Activated CD8-positive, alpha-beta memory T cell treated with anti-CD3 and anti-CD28 coated beads for 1 hour (primary cell): ENCODE data around the gene HGS.

Experiments
- DNase-seq, 2 donors: peaks; one replicate each; pipeline ENCODE4 v3.0.0-alpha.2; 2020; ENCODE audit warnings: low read depth in 1 of 2; ENCODE audit errors: extremely low read depth in 1 of 2

The HGS gene

GRCh38 chr17:81740395-81740961 is 56.7 kb downstream of the HGS start:
- no peak for DNase-seq

- DNase-seq = no peak
These were observed 57.3 kb downstream of the HGS start for GRCh38 chr17:81741049-81741593.

DNA sequence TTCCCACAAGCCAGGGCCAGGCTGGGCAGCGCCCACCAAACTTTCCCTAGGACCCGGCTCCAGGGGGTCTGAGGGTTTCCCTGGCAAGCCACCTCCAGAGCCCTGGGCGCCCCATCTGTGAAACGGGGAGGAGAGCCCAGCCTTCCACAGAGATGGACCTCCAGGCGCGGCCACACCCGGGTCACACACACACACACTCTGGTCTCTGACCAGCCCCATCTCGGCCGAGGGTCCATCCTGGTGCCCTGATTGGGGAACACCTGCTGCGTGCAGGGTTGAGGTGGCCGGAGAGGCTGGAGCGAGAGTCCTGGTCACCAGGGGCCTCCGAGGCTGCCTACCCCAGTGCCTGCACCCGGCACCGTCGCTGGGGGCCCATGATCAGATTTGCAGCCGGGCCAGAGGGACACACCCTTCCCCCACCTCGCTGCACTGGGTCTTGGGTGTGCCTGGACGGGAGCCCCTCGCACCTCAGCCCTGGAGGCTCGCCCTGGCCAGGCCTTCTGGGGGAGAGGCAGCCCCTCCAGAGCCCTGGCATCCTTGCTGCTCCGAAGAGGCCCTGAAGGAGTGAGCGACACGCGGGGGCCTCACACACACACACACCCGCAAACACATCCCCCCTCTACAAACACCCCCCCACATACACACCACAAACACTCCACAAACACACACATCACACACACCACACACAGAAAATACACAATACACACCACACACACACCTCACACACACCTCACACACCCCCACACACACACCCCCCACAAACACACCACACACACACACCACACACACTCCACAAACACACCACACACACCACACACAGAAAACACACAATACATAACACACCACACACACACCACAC is 58.0 kb downstream of the HGS start:
- no peak for DNase-seq
